Epithelial cell of esophagus (primary cell): Measurements from ENCODE around the gene SHC3.

Source experiments
- DNase-seq: peaks from one replicate; pipeline ENCODE4 v3.0.0; 2010; ENCODE audit warnings: low read depth
- H3K4me3 ChIP-seq: 2 replicates; pipeline ENCODE4 v1.5.1; 2011; ENCODE audit warnings: mild to moderate bottlenecking, low read length, control low read depth
- TF ChIP-seq, protein P1 (sequence below): IDR thresholded peaks from 2 replicates; pipeline ENCODE4 v1.5.1; 2011; ENCODE audit warnings: low read depth, mild to moderate bottlenecking, low read length, control low read depth, inconsistent platforms; ENCODE audit not compliant: insufficient read depth; ENCODE audit errors: missing control alignments

Gene SHC3

DNA sequence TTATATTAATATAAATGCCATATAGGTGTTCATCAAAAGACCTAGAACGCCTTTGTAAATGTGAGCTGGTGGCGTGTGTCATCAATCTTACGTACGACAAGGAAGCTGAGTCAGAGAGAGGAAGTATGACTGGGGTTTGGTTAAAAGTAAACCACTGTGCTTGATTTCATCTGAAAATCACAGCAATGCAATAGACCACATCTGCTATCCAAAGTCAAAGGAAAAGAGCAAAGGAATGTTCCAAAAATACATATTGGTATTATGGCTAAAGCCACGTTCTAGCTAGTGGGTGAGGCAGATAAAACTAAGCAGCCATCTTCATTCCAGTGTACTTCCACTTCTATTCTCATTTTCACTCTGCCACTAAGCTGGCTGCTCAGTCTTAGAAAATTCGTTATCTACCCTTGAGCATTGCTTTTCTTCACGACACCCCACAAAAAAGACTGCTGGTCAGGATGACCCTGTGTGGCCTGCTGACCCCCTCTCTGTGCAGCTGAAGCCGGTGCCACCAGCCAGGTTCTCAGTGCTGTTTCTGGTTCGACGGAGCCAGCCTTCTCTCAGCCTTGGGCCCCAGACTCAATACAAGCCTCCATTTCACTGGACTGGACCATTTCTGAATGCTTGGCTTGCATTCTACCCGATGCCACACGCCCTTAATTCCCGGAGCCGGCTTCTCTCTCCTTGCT lies 23.8 kb downstream of the SHC3 start:
- peak; percentile 89 for DNase-seq
- no peak overlapping the region for H3K4me3 ChIP-seq

DNA sequence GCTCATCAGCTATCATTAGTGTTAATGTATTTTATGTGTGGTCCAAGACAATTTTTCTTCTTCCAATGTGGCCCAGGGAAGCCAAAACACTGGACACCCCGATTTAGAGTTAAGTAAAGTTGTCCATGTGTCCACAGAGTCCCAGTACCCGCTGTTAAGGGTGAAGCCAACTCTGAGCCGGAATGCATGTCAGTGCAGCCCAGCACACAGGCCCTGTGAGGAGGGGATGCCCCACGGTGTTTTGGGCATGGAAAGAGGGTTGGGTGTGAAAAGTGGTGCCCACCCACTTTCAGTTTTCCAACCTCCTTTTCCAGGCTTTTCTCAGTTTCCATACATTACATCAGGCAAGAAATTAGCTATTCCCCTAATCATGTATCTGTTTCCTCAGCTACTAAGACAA lies 24.4 kb downstream of the SHC3 start:
- TF ChIP-seq, protein P1, sequence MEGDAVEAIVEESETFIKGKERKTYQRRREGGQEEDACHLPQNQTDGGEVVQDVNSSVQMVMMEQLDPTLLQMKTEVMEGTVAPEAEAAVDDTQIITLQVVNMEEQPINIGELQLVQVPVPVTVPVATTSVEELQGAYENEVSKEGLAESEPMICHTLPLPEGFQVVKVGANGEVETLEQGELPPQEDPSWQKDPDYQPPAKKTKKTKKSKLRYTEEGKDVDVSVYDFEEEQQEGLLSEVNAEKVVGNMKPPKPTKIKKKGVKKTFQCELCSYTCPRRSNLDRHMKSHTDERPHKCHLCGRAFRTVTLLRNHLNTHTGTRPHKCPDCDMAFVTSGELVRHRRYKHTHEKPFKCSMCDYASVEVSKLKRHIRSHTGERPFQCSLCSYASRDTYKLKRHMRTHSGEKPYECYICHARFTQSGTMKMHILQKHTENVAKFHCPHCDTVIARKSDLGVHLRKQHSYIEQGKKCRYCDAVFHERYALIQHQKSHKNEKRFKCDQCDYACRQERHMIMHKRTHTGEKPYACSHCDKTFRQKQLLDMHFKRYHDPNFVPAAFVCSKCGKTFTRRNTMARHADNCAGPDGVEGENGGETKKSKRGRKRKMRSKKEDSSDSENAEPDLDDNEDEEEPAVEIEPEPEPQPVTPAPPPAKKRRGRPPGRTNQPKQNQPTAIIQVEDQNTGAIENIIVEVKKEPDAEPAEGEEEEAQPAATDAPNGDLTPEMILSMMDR, result no peak
- no peak overlapping the region for H3K4me3 ChIP-seq
- no peak for DNase-seq

More for the DNA sequence above, 23.8 kb downstream of the SHC3 start:
- TF ChIP-seq, protein P1, result no peak

DNA sequence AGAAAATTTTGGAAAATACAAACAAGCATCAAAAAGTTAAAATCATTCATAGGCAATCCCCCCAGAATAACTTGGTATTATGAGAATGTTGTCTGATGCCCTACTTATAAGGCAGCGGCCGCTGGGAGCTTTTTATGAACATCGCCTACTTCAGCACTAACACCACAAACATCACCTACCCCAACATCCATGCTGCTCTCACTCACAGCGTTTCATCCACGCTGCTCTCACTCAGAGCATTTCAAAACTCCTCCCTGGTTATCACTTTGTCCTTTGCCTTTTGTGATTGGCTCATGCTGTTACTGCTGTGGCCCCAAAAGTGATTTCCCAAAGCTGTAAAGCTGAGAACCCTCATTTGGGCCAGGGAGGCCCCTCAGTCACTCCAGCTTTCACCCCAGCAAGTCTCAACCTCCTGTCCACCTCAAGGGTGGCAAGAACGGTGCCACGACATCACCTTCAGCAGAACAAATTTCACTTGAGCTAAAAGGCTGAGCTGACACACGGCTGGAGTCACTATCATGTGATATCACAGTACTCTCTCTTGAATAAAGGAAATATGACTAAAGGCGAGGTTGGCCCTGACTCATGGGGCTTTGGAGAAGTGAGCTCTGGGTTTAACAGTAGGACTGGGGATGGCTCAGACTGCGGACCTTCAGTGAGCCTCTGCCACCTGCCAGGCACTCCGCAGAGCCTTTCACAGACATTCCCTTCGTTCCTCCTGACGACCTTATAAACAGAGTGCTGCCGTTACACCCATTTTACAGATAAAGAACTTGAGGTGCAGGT lies 25.2 kb downstream of the SHC3 start:
- peak; percentile 95 for DNase-seq
- TF ChIP-seq, protein P1, result no peak
- H3K4me3 ChIP-seq, result no peak overlapping the region

- no peak overlapping the region for H3K4me3 ChIP-seq
- TF ChIP-seq, protein P1, result no peak
- peak; percentile 87 for DNase-seq
Observed at GRCh38 chr9:89149726-89150125, 28.9 kb downstream of the SHC3 start.

- no peak for DNase-seq
- TF ChIP-seq, protein P1, result no peak
- H3K4me3 ChIP-seq, result no peak overlapping the region
Observed at GRCh38 chr9:89145097-89145496, 33.5 kb downstream of the SHC3 start.

- no peak overlapping the region for H3K4me3 ChIP-seq
- DNase-seq, result no peak
- TF ChIP-seq, protein P1, result no peak
Observed at GRCh38 chr9:89144238-89144637, 34.4 kb downstream of the SHC3 start.
